ENCODE data around the gene RTP2.

DNA sequence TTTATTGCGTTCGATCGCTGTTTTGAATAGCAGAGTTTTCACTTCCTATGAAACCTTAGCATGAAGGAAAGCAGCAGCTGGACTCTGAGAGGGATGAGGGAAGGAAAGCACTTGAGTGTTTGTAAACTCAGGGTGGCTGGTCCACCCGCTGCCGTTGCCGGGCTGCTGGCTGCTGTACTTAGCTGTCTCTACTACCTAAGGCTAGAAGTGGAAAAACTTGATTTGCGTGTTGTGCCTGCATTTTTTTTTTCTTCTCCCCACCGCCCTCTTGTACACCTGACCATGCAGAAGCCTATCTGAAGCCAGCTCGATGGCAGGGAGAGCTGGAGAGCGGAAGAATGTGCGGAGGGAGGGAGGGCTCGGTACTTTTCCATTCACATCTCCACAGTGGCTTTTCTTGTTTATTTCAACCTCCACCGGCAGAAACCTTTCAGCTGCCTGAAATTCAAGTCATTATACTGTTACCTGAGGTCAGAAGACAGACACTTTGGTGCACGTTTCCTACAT is 47.7 kb upstream of the RTP2 start:
- no peak for TF ChIP-seq CHD4 (IDR thresholded peaks at IDR 0.05)
- TF ChIP-seq POLR2AphosphoS5 (IDR thresholded peaks at IDR 0.05; ENCODE audit: low read length), result no peak

All from GM12878 (cell line).